Activated CD8-positive, alpha-beta memory T cell treated with anti-CD3 and anti-CD28 coated beads, Interleukin-2, amount 50 U/mL, for 1 hour (primary cell): ENCODE data around the gene ELP4.

Experiments used
- DNase-seq: peaks from one replicate; pipeline ENCODE4 v3.0.0-alpha.2; 2020; ENCODE audit errors: extremely low read depth

Gene ELP4

GRCh38 chr11:31799435-31800397 is 290.1 kb downstream of the ELP4 start:
- no peak for DNase-seq

DNA sequence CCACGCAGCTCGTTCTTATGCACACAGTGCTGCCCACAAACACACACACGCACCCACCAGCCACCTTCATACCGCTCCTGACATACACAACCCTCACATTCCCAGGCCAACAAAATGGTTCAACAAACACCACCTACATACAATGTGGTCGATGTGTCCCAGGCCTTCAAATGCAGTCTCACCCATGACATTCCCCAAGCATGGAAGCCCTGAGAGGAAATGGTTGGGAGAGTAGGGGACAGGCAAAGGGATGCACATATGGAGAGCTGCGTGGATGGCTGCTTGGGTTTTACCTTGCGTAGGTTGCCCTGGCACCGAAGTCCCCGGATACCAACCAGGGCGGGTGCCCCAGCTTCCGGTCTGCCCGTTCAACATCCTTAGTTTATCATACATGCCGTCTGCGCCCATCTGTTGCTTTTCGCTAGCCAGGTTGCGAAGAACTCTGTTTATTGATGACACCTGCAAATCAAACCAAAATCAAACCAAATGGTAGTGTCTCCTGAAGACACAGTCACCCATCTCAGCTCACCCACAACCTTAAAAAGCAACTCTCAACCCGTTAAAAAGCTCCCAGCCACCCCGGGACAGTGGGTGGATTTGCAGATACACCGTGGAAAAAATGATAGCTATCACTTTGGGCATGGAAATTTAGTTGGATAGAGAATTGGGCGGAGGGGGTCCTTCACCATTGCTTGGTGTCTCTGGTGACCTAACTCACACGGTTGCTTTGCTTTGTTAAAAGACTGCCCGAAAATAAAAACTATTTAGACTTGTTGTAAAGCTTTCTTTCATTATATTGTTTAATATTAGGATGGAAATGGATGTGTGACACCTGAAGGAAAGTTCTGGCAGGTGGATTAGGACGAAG is 291.1 kb downstream of the ELP4 start:
- DNase-seq, result no peak

GRCh38 chr11:31801298-31801702 is 291.7 kb downstream of the ELP4 start:
- no peak for DNase-seq

DNA sequence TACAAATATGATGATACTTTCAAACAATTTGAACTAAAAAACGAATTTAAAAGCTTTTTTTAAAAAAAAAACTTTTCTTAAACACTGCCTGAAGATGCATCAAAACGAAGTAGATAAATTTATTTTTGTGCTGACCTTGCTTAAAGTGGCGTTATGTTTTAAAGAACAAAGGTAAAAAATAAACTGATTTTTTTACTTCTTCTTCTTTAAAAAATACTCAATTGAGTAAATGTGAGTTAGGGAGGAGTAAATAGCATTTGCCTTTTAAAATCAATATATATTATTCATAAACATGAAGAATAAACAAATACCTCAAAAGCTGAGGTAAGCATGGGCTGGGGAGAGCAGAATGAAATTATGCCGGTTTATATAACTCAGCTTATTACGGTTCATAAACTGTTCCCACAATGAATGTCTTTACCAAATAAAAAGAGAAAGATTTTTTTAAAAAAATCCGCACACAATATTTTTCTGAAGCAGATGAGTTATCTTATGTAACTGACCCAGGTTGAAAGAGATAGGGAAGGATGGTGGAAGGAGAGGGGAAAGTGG is 292.5 kb downstream of the ELP4 start:
- DNase-seq, result no peak

DNA sequence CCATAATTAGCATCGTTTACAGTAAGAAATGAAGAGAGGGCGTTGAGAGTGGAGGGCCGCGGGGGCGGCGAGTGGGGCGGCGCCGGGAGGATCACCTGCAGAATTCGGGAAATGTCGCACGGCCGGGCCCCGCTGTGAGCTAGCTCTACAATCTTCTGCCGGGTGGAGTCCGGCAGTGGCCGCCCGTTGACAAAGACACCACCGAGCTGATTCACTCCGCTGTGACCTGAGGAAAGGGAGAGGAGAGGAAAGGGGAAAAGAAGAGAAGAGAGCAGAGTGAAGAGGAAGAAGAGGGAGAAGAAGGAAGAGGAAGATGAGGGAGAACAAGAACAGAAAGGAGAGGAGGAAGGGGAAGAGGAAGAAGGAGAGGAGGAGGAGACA is 293.0 kb downstream of the ELP4 start:
- DNase-seq, result no peak

DNA sequence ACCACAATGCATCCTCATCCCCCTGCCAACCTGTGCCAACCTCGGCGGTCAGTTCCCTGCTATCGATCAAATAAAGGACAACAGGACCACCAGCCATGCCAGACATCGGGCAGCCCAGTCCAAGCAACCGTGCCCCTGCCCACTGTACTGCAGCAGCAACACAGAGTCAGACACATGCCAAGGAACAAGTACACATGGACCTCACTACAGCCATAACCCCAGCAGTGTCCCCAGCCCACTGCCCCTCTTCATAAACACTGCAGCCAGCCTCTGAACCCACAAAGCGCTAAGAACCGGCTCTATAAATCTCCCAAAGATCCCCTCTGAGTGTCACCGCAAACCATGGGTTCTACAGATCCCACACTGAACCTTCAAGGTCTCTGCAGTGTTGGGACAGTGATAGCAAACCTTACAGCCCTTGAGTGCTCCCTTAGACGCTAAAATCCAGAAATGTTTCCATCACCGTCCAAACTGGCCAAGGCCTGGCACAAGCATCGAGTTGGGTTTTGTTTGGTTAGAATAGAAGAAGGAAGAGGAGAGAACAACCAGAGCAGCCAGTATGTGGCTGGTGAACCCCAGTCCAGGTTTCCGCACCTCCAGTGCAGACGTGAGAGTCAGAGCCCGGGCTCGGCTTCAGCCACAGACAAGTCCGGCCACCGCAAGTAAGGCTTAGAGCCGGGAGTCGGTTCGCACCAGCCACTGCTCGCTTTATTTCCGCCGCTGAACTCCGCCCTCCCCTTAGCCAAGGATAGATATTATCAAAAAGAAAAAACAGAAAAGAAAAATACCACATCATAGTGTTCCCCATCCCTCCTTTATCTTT is 293.6 kb downstream of the ELP4 start:
- DNase-seq, result no peak

- DNase-seq, result no peak
Observed at GRCh38 chr11:31803813-31804311, 294.3 kb downstream of the ELP4 start.

DNA sequence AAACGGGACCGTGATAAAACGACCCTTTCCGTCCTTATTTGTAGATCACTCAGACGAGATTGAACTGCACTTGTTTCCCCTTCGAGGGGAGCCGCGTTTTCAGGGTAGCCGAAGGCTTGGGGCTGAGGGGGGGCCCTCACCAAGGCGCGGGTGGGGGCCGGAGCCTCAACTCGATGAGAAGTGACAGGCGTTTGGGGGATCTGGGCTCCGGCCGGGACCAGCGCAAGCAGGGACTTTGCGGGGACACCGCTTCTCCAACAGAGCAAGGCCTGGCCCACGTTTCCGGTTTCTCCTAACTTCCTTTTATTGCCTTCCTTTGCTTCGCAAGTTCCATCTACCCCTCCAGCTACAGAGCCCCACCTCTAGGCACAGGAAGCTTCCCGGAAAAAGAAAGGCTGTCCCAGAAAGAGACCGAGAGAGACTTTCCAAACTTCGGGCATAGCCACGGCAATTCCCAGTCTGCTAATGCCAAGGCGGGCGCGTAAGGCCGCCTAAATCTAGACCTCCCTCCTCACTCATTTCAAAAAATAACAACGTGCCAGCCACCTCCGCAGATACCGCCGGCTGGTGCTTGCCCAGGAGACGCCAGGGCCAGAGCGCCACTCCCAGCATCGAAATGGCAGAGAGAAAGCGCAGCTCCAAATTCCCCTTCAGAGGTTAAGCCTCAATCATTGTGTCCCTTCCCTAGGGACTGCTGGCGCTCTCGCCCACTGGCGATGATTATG is 294.9 kb downstream of the ELP4 start:
- no peak for DNase-seq

DNA sequence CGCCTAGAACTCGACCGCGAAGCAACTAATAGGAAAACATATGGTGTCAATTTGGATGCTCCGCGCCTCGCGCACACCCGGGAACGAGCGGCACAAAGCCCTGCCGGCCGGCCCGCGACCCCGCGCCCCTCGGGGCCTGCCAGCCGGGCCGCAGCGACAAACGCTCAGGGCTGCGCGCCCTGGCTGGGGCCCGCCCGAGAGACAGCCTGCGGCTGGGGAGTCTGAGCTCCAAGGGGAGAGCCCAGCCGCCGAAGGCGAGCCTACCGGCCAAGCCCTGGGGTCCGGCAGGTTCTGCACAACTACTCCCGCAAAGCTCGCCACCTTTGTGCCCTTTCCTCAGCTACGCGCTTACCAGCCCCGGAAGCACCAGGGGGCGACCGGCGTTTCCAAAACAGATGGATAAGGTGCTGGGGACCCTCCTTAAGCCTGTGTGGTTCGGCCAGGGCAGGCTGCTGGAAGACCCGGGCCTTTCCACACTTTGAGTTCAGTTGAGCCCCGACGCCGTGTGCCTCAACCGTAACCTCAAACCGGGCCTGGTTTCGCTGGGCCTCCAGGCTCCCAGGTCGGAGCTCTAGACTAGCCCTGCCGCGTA is 295.6 kb downstream of the ELP4 start:
- DNase-seq, result no peak

- no peak for DNase-seq
Observed at GRCh38 chr11:31805629-31806185, 296.1 kb downstream of the ELP4 start.

- no peak for DNase-seq
Observed at GRCh38 chr11:31806186-31806927, 296.8 kb downstream of the ELP4 start.

- no peak for DNase-seq
Observed at GRCh38 chr11:31806928-31807798, 297.6 kb downstream of the ELP4 start.

DNA sequence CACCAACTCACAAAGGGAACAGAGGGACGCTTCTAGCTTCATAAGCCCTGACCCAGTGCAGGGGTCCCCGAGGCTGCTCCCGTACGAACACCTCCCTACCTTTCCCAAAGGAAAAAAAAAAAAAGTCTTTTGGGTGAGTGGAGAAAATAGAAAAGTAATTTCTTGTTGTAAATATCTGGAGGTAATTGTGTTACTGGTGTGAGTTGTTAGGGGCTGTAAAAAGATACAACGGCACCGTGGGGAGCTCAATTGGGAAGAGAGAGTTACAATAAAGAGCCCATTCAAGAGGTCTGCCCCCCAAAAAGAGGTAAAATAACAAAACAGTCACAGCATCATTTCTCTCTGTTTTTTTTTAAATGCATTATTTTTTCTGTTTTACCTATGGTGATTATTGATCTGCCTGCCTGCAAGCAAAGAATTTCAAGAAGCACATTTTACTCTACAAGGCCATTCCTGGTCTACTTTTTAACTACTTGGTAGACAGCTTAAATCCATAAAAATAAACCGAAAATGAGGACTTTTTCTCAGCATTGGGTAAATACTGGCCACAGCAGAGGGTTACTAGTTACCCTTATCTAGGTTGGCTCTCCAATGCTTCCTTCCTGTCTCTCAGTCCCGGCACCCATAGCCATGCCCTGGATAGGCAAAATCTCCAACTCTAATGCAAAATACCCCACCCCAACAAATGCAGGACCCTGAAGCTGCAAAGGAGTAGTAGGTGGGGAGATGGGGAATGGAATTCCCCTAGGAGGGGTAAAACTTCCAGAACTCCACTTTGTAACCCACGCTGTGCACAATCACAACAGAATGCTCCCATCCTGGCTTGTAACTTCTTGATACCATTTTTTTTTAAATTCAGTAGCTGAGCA is 298.5 kb downstream of the ELP4 start:
- no peak for DNase-seq

GRCh38 chr11:31808721-31809540 is 299.4 kb downstream of the ELP4 start:
- DNase-seq, result no peak

DNA sequence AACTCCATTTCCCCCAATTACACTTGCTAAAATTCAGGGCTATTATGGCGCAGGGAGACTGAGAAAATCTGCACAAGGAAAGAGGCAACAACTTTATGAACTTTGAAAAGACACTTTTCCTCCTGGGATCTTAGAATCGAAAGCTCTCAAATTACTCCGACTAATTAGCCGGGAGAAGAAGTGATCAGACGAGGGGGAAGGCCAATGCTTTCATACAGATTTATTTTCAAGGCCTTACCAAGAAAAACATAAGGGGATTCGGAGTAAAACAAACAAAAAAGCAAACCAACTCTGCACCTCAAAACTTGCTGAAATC is 299.9 kb downstream of the ELP4 start:
- DNase-seq, result no peak
